Neural progenitor cell (in vitro differentiated cells): ENCODE data around the gene BCOR. TPM values are rescaled to one million over a fixed set of nuclear protein-coding genes. Genes with fewer than 3 reads are reported as not detected.

ENCODE experiments used
- DNase-seq: peaks from one replicate; pipeline ENCODE4 v3.0.0-alpha.2; 2016; ENCODE audit warnings: low spot score
- H2AFZ ChIP-seq: fragments of 200-600 bp; sonication (generic); replicated peaks from 2 replicates; pipeline ENCODE4 v1.6.1; 2016; ENCODE audit warnings: antibody characterized with exemption
- H3F3A ChIP-seq: fragments of 200-600 bp; sonication (generic); 2 replicates; pipeline ENCODE4 v1.6.1; 2016; ENCODE audit warnings: antibody characterized with exemption, low read depth
- H3K27ac ChIP-seq: fragments of 200-600 bp; sonication (generic); 2 replicates; pipeline ENCODE4 v1.5.1; 2016; ENCODE audit warnings: mild to moderate bottlenecking
- H3K27me3 ChIP-seq: fragments of 200-600 bp; sonication (generic); 2 replicates; pipeline ENCODE4 v1.6.1; 2016; ENCODE audit warnings: mild to moderate bottlenecking, moderate library complexity
- H3K36me3 ChIP-seq: fragments of 200-600 bp; sonication (generic); 2 replicates; pipeline ENCODE4 v1.5.1; 2016
- H3K4me1 ChIP-seq: fragments of 200-600 bp; sonication (generic); 2 replicates; pipeline ENCODE4 v1.6.1; 2016; ENCODE audit warnings: mixed run types
- H3K4me2 ChIP-seq: fragments of 200-600 bp; sonication (generic); 2 replicates; pipeline ENCODE4 v1.6.1; 2016
- H3K4me3 ChIP-seq: fragments of 200-600 bp; sonication (generic); 2 replicates; pipeline ENCODE4 v1.5.1; 2016
- H3K79me2 ChIP-seq: fragments of 200-600 bp; sonication (generic); 2 replicates; pipeline ENCODE4 v1.6.1; 2016; ENCODE audit warnings: low read depth
- H3K9ac ChIP-seq: fragments of 200-600 bp; sonication (generic); 2 replicates; pipeline ENCODE4 v1.6.1; 2016
- H3K9me3 ChIP-seq: fragments of 200-600 bp; sonication (generic); 2 replicates; pipeline ENCODE4 v1.5.1; 2016; ENCODE audit warnings: low read depth
- H4K20me1 ChIP-seq: fragments of 200-600 bp; sonication (generic); 2 replicates; pipeline ENCODE4 v1.6.1; 2016; ENCODE audit warnings: low read depth
- H3K27ac Mint-ChIP-seq: 3 replicates; pipeline ENCODE4 v1.8.0; 2021; ENCODE audit warnings: mixed read lengths
- H3K27me3 Mint-ChIP-seq: 2 replicates; pipeline ENCODE4 v1.8.0; 2022; ENCODE audit warnings: low read depth, mild to moderate bottlenecking, inconsistent platforms, moderate library complexity, mixed read lengths; ENCODE audit not compliant: insufficient read depth
- H3K36me3 Mint-ChIP-seq: 3 replicates; pipeline ENCODE4 v1.8.0; 2021; ENCODE audit warnings: mixed read lengths
- H3K4me1 Mint-ChIP-seq: 3 replicates; pipeline ENCODE4 v1.8.0; 2021; ENCODE audit warnings: mixed read lengths
- H3K4me3 Mint-ChIP-seq: 3 replicates; pipeline ENCODE4 v1.8.0; 2021; ENCODE audit warnings: mild to moderate bottlenecking, moderate library complexity, mixed read lengths
- H3K9me3 Mint-ChIP-seq: 3 replicates; pipeline ENCODE4 v1.8.0; 2020; ENCODE audit warnings: mixed read lengths
- EZH2 ChIP-seq: fragments of 200-600 bp; sonication (generic); IDR thresholded peaks from 2 replicates; pipeline ENCODE4 v1.6.1; 2017; ENCODE audit warnings: antibody characterized with exemption, mild to moderate bottlenecking, moderate library complexity
- EZH2phosphoT487 ChIP-seq: fragments of 200-600 bp; sonication (generic); IDR thresholded peaks from 2 replicates; pipeline ENCODE4 v1.6.1; 2017; ENCODE audit warnings: antibody characterized with exemption
- total RNA-seq: library from RNA; depleted of rRNA; stranded (reverse); fragments of >200 nt; gene quantifications from 2 replicates; pipeline ENCODE4 v1.2.3, GENCODE V29; 2015; ENCODE audit warnings: low replicate concordance
- TF ChIP-seq, protein P1 (sequence below): fragments of 200-600 bp; sonication (generic); IDR thresholded peaks from 2 replicates; pipeline ENCODE4 v1.5.1; 2017; ENCODE audit warnings: antibody characterized with exemption, mild to moderate bottlenecking

The BCOR gene
- total RNA-seq, 1 donor from 2014 or later: 32.4 TPM

DNA sequence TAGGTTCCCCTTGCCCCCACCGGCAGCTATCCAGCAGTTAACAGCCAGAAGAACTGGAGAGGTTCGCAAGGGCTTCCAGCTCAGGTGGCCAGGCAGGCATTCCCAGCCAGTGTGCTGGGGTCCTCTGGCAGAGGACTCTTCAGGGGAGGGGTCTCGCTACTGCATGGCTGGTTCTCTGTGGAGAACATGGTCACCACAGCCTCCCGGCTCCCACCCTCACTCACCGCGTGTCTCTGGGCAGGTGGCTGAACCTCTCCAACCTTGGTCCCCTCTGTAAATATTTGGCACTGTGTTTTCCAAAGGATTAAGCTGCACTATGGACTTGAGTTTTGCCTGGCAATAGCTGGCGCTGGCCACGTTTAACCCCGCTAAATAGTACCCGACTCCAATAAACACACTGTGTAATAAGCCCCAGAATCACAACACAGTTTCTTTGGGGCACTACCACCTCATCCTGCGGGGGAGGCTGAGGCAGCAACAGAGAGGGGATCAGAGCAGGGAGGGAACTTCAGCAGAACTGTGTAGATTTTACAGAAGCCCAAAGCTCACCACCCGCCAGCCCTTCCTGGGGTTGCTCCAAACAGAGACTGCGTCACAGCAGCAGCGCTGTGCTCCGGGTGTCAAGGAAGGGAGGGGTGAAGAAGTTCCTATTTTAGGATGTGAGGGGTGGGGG lies 15.2 kb downstream of the BCOR start:
- Histone ChIP-seq H2AFZ (no peak overlapping the region), H3K27me3 (peaks cover 55% of the 10 kb centered on the region), H3K4me1 (peaks cover 84% of the 10 kb centered on the region), H3K9ac (no peak overlapping the region), H3K4me2 (no peak overlapping the region), H3K27ac (no peak overlapping the region), H3F3A (peaks cover 25% of the 10 kb centered on the region), H4K20me1 (peaks cover 98% of the 10 kb centered on the region), H3K4me3 (no peak overlapping the region), H3K36me3 (no peaks in the 10 kb centered on the region), H3K9me3 (no peaks in the 10 kb centered on the region), H3K79me2 (peaks cover 97% of the 10 kb centered on the region)
- peaks cover 72% of the 10 kb centered on the region for H3K4me1 Mint-ChIP-seq
- TF ChIP-seq, protein P1, sequence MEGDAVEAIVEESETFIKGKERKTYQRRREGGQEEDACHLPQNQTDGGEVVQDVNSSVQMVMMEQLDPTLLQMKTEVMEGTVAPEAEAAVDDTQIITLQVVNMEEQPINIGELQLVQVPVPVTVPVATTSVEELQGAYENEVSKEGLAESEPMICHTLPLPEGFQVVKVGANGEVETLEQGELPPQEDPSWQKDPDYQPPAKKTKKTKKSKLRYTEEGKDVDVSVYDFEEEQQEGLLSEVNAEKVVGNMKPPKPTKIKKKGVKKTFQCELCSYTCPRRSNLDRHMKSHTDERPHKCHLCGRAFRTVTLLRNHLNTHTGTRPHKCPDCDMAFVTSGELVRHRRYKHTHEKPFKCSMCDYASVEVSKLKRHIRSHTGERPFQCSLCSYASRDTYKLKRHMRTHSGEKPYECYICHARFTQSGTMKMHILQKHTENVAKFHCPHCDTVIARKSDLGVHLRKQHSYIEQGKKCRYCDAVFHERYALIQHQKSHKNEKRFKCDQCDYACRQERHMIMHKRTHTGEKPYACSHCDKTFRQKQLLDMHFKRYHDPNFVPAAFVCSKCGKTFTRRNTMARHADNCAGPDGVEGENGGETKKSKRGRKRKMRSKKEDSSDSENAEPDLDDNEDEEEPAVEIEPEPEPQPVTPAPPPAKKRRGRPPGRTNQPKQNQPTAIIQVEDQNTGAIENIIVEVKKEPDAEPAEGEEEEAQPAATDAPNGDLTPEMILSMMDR: no peak
- TF ChIP-seq EZH2 (no peak), EZH2phosphoT487 (no peak)
- DNase-seq: no peak
- H3K27me3 Mint-ChIP-seq: peaks cover 9% of the 10 kb centered on the region
- H3K36me3 Mint-ChIP-seq: peaks cover 2% of the 10 kb centered on the region
- H3K4me3 Mint-ChIP-seq: peak overlapping the region; percentile 75
- no peak overlapping the region for H3K27ac Mint-ChIP-seq
- peaks cover 28% of the 10 kb centered on the region for H3K9me3 Mint-ChIP-seq

GRCh38 chrX:40081679-40082068 lies 16.1 kb downstream of the BCOR start:
- no peak overlapping the region for H3K27ac Mint-ChIP-seq
- H3F3A ChIP-seq: peaks cover 20% of the 10 kb centered on the region
- H2AFZ ChIP-seq: no peak overlapping the region
- H3K4me1 ChIP-seq: peaks cover 81% of the 10 kb centered on the region
- H4K20me1 ChIP-seq: peaks cover 98% of the 10 kb centered on the region
- no peak overlapping the region for H3K9ac ChIP-seq
- TF ChIP-seq, protein P1: no peak
- TF ChIP-seq EZH2 (no peak), EZH2phosphoT487 (no peak)
- H3K4me1 Mint-ChIP-seq: peaks cover 64% of the 10 kb centered on the region
- H3K27me3 Mint-ChIP-seq: peaks cover 9% of the 10 kb centered on the region
- no peak overlapping the region for H3K4me3 ChIP-seq
- no peak overlapping the region for H3K4me3 Mint-ChIP-seq
- peaks cover 26% of the 10 kb centered on the region for H3K9me3 Mint-ChIP-seq
- H3K36me3 Mint-ChIP-seq: peaks cover 3% of the 10 kb centered on the region
- H3K27me3 ChIP-seq: peaks cover 45% of the 10 kb centered on the region
- H3K27ac ChIP-seq: no peak overlapping the region
- H3K4me2 ChIP-seq: no peak overlapping the region
- H3K9me3 ChIP-seq: no peaks in the 10 kb centered on the region
- DNase-seq: no peak
- H3K36me3 ChIP-seq: no peaks in the 10 kb centered on the region
- H3K79me2 ChIP-seq: peaks cover 97% of the 10 kb centered on the region

DNA sequence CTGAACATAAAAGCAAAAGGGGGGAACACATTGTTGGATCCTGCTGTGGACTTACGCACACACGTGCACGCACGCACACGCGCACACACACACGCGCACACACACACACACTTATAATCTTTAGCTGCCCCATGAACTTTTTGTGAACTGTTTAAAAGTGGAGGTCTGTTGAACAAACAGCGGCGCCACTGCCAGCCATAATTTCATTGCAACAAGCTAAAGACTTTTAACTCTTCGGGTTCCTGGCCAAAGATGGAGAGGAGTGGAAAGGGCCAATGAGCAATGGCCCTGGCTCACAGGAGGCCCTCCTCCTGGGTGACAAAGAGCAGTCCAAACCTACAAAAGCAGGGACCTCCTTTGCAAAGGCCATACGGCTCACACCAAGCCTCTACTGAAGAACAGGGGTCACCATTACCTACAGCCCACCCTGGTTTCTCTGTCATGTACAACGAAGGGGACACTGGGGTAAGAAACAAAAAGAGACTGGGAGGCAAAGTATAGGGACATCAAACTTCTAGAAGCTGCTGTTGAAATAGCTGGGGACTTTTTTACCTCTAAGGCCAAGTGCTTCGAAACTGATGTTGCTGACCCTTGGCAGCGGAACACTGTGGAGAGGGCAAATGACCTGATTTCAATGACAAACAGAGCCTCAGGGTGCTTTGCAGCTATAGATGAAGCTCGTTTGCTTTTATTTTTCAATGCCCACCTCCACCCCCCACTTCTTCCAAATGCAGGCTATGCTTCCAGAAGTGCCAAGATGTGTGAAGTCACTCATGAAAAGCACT lies 16.7 kb downstream of the BCOR start:
- H3K27ac Mint-ChIP-seq: no peak overlapping the region
- peaks cover 12% of the 10 kb centered on the region for H3K27me3 Mint-ChIP-seq
- H3K9me3 ChIP-seq: no peaks in the 10 kb centered on the region
- no peak overlapping the region for H3K27ac ChIP-seq
- H3K9me3 Mint-ChIP-seq: peaks cover 29% of the 10 kb centered on the region
- peaks cover 7% of the 10 kb centered on the region for H3K36me3 Mint-ChIP-seq
- no peak overlapping the region for H3K4me3 ChIP-seq
- no peak overlapping the region for H3K4me3 Mint-ChIP-seq
- H2AFZ ChIP-seq: no peak overlapping the region
- no peak overlapping the region for H3K4me2 ChIP-seq
- H4K20me1 ChIP-seq: peaks cover 95% of the 10 kb centered on the region
- peaks cover 20% of the 10 kb centered on the region for H3F3A ChIP-seq
- H3K36me3 ChIP-seq: no peaks in the 10 kb centered on the region
- H3K4me1 Mint-ChIP-seq: peaks cover 62% of the 10 kb centered on the region
- peaks cover 40% of the 10 kb centered on the region for H3K27me3 ChIP-seq
- H3K9ac ChIP-seq: no peak overlapping the region
- H3K4me1 ChIP-seq: peaks cover 75% of the 10 kb centered on the region
- peaks cover 97% of the 10 kb centered on the region for H3K79me2 ChIP-seq
- no peak for DNase-seq
- TF ChIP-seq EZH2phosphoT487: no peak
- TF ChIP-seq, protein P1: no peak
- no peak for TF ChIP-seq EZH2
